ENCODE measurements around the gene PSMC3IP.
"Not testable (repeated sequence)": the region's sequence is repeated elsewhere in the genome, so short reads cannot be mapped to it uniquely, and the experiment has no call there.

Gene PSMC3IP

DNA sequence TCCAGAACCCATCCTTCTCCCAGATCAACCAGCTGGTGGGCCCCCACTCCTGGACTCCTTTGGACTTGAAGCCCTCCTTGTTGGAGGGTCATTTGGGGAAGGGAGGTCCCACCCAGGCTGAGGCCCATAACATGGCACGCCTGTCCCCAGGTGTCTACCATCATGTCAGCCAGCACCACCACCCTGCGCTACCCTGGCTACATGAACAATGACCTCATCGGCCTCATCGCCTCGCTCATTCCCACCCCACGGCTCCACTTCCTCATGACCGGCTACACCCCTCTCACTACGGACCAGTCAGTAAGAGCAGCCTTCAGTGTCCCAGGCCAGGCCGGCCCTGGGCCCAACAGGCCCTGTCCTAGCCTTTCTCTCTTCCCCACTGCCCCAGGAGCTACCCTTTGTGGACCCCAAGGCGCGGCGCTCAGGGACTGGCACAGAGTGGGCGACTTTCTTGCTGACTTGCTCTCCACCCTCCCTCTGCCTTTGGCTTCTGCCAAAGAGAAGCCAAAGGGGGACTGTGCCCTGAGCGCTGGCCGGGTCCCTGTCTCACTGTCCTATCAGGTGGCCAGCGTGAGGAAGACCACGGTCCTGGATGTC lies 36.3 kb upstream of the PSMC3IP start:
- H3K4me3 ChIP-seq (ENCODE audit: control insufficient read depth, low read depth, low read length): no peak overlapping the region
- no peak for DNase-seq (ENCODE audit: low read depth)
- TF ChIP-seq, protein P1, sequence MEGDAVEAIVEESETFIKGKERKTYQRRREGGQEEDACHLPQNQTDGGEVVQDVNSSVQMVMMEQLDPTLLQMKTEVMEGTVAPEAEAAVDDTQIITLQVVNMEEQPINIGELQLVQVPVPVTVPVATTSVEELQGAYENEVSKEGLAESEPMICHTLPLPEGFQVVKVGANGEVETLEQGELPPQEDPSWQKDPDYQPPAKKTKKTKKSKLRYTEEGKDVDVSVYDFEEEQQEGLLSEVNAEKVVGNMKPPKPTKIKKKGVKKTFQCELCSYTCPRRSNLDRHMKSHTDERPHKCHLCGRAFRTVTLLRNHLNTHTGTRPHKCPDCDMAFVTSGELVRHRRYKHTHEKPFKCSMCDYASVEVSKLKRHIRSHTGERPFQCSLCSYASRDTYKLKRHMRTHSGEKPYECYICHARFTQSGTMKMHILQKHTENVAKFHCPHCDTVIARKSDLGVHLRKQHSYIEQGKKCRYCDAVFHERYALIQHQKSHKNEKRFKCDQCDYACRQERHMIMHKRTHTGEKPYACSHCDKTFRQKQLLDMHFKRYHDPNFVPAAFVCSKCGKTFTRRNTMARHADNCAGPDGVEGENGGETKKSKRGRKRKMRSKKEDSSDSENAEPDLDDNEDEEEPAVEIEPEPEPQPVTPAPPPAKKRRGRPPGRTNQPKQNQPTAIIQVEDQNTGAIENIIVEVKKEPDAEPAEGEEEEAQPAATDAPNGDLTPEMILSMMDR (conservative IDR thresholded peaks at IDR 0.05; ENCODE audit: control insufficient read depth, insufficient read depth, low read depth, low read length): no peak

DNA sequence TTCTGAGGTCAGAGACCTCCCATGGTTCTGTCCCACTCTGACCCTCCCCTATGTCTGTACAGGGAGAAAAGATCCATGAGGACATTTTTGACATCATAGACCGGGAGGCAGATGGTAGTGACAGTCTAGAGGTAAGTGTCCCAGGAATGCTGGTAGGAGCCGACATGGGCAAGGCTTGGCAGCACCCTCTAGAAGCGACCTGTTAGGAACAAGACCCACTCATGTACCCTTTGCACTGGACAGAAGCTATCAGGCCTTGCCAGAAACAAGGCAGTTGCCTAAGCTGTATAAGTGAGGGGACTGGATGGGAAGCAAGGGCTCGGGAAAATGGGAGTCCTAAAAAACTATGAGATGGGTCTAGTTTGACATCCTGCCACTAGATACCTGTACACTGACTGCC lies 34.5 kb upstream of the PSMC3IP start:
- no peak for DNase-seq (ENCODE audit: low read depth)
- TF ChIP-seq, protein P1 (conservative IDR thresholded peaks at IDR 0.05; ENCODE audit: control insufficient read depth, insufficient read depth, low read depth, low read length): no peak
- H3K4me3 ChIP-seq (ENCODE audit: control insufficient read depth, low read depth, low read length): no peak overlapping the region

DNA sequence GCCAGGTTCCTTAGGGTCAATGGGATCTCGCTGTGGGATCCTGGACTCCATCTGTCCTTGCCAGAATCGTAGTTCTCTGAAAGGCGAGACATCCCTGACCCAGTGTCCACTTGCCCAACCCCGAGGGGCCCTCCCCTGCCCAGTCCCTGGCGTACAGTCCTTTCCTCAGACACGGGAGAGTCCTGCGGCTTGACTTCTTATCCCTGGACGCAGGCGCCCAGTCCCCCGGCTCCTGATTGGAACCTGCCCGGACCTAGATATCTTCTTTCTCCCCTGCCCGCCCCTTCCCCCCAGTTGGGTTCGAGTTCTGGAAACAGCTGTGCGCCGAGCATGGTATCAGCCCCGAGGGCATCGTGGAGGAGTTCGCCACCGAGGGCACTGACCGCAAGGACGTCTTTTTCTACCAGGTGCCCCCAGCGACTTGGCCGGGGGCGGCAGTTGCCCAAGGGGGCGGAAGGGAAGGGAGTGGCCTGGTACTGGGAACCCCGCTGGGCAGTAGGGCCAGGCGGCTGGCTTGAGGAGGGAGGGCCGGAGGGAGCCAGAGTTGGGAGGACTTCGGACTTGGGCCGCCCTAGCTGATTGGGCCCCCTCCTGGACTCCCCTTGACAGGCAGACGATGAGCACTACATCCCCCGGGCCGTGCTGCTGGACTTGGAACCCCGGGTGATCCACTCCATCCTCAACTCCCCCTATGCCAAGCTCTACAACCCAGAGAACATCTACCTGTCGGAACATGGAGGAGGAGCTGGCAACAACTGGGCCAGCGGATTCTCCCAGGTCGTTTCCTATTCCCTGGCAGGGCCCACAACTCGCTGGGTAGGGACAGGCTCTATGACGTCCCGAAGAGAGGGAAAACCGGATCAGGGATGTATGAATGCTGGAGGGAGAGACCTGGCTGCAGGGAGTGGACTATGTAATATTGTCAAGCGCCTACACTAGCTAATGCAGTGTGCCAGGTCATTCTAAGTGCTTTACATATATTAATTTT lies 32.6 kb upstream of the PSMC3IP start:
- DNase-seq (ENCODE audit: low read depth): not testable (repeated sequence)
- peak overlapping the region; percentile 89 for H3K4me3 ChIP-seq (ENCODE audit: control insufficient read depth, low read depth, low read length)

DNA sequence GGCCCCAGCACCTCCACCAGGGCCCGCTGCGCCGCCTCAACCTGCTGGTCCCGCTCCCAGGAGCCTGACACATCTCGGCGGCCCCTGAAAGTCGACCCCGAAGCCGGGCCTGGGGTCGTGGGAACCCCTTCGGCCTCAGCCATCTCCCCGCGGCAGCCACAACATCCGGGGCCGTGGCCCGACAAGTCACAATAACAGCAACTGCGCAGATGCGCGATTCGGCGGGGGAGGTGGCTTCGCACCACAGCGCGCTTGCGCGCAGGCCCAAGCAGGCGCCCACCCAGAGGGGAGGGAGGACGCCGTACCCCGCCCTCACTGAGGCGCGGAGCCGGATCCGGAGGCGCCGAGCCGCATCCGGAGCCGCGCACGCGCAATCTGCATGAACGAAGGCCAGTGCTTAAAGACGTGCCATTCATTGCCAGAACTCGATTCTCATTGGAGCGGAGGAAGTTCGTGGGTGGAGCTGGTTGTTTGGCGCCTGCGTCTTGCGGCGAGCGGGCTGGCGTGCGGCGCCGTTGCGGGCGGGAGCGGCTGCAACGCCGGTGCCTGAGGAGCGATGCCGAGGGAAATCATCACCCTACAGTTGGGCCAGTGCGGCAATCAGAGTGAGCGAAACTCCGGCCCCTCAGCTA lies 31.8 kb upstream of the PSMC3IP start, which contains the start of the genes RETREG3 and TUBG1:
TSS of gene RETREG3 (minus strand) at position 193 of the 632 bp plus-strand sequence. CDS start at position 143, 50 bp downstream.
TSS of gene TUBG1 (plus strand) at position 502 of the 632 bp plus-strand sequence. CDS start at position 557, 55 bp downstream.
- TF ChIP-seq, protein P1 (conservative IDR thresholded peaks at IDR 0.05; ENCODE audit: control insufficient read depth, insufficient read depth, low read depth, low read length): peak; percentile 25
- peak; percentile 99 for DNase-seq (ENCODE audit: low read depth)

DNA sequence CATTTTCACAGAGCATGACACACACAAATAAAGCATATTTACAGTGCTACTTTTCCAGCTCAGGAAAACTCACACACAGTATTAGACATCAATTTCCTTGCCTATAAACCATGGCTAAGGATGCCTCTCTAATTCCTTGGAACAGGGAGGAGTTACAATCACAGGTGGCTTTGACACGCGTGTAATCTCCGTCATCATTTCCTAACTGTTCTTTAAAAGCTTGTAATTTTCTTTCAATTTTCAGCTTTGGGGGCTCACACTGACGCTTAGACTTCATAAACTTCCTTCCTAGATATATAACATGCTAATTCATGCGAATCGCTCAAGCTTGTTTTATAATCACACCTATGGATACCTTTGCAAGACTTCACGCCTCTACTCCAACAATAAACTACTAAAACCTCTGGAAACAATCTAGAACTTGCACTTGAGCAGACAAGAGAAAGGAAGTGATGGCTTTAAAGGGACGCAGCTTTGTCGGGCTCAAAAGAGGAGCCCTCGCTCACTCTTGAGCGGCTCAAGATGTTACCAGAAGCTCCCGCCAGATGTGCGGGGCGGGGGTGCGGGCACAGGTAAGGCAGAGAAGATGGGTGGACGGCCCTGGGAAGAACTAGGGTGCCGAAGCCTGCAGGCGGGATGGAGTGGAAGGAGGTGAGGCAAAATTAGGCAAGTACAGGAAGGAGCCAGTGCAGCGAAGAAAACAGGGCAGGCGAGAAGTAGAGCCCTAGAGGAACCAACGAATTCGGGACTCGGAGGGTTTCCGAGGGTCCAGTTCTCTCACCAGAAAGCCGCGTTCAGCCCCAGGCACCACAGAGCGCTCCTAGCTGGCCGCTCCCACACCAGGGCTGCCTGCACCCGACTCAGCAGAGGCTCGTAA lies 31.0 kb upstream of the PSMC3IP start:
- DNase-seq (ENCODE audit: low read depth): peak; percentile 15
- H3K4me3 ChIP-seq (ENCODE audit: control insufficient read depth, low read depth, low read length): peak overlapping the region; percentile 98
- TF ChIP-seq, protein P1 (conservative IDR thresholded peaks at IDR 0.05; ENCODE audit: control insufficient read depth, insufficient read depth, low read depth, low read length): no peak

More for the DNA sequence above, 31.8 kb upstream of the PSMC3IP start, which contains the start of the genes RETREG3 and TUBG1:
- peak within 1 kb of the TSS; percentile 98 for H3K4me3 ChIP-seq (ENCODE audit: control insufficient read depth, low read depth, low read length)

DNA sequence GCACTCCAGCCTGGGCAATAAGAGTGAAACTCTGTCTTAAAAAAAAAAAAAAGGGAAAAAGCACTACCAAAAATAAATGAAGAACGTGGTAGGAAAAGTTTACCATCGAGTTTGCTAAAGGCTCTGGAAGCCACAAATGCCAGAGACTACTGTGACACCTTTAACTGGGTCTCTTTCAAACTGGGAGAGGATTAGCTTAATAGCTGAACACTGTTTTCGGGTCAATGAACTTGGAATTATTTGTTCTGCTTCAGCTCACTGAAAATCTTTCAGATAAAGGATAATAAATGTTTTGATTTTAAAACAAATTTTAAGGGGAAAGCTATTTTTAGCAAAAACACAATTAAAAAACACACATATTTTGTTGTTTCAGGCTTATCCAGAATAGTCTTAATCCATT lies 30.2 kb upstream of the PSMC3IP start:
- H3K4me3 ChIP-seq (ENCODE audit: control insufficient read depth, low read depth, low read length): peak overlapping the region; percentile 98
- TF ChIP-seq, protein P1 (conservative IDR thresholded peaks at IDR 0.05; ENCODE audit: control insufficient read depth, insufficient read depth, low read depth, low read length): no peak
- no peak for DNase-seq (ENCODE audit: low read depth)

All from fibroblast of mammary gland (primary cell).